RWPE2 (cell line): Measurements from ENCODE around the gene CFAP46.

ENCODE experiments used
- ATAC-seq: fragments of 200-7000 bp; cut with Tn5 transposase; 3 replicates; pipeline ENCODE4 v1.9.1; 2021; ENCODE audit warnings: low read depth
- DNase-seq: peaks from one replicate; pipeline ENCODE4 v3.0.0-alpha.2; 2020; ENCODE audit warnings: low spot score
- H3K27ac ChIP-seq: fragments of 450-650 bp; 2 replicates; pipeline ENCODE4 v1.5.1; 2017; ENCODE audit warnings: mild to moderate bottlenecking; ENCODE audit not compliant: poor library complexity, severe bottlenecking
- H3K27me3 ChIP-seq: fragments of 250-450 bp; sonication (Bioruptor Pico); 2 replicates; pipeline ENCODE4 v1.5.1; 2021; ENCODE audit warnings: mild to moderate bottlenecking, moderate library complexity; ENCODE audit not compliant: insufficient read depth, poor library complexity, severe bottlenecking
- H3K36me3 ChIP-seq: fragments of 250-450 bp; sonication (Bioruptor Pico); 2 replicates; pipeline ENCODE4 v1.5.1; 2020; ENCODE audit warnings: low read depth, mild to moderate bottlenecking, moderate library complexity
- H3K4me1 ChIP-seq: fragments of 250-450 bp; sonication (Bioruptor Pico); 2 replicates; pipeline ENCODE4 v1.5.1; 2021; ENCODE audit warnings: mild to moderate bottlenecking, moderate library complexity; ENCODE audit not compliant: insufficient read depth, poor library complexity, severe bottlenecking
- H3K4me3 ChIP-seq: fragments of 250-450 bp; sonication (Bioruptor Pico); 2 replicates; pipeline ENCODE4 v1.5.1; 2021; ENCODE audit warnings: mild to moderate bottlenecking, moderate library complexity; ENCODE audit not compliant: severe bottlenecking
- H3K9me3 ChIP-seq: fragments of 250-450 bp; sonication (Bioruptor Pico); 2 replicates; pipeline ENCODE4 v1.5.1; 2021; ENCODE audit warnings: mild to moderate bottlenecking, moderate library complexity; ENCODE audit not compliant: severe bottlenecking
- TF ChIP-seq, protein P1 (sequence below): fragments of 450-650 bp; IDR thresholded peaks from one replicate; pipeline ENCODE4 v1.5.1; 2017; ENCODE audit warnings: mild to moderate bottlenecking, moderate library complexity; ENCODE audit not compliant: poor library complexity, severe bottlenecking

CFAP46 gene

DNA sequence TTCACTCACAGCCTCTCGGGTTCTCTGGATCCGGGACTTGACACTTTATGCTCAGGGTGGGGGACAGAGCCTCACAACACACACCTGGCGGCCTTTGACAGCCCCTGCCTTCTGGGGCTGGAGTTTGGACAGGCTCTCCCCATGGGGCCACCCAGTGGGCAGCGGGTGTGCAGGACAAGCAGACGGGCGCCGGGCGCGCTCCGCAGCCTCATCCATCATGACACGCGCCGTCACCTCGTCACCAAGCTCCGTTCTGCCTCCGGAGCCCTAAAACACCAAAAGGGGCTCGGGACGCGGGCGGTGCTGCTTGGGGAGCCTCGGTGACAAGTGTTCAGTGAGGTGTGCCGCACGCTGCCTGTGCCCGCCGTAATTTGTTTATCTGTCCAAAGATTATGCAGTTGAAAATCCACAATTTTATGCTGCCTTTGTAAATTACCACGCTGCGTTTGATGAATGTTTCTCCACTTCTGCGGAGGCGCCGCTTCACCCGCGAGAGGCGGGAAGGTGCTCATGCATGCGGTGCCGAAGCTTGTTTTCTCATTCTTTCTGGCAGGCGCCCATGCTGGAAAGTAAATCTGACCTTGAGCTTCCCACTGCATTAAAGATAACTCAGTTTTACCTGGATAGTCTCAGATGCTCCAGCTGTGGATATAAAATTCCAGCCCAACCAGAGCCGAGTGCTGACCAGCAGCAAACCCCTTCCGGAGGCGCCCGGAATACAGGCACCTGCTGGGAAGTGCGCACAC is 162.6 kb downstream of the CFAP46 start:
- TF ChIP-seq, protein P1, sequence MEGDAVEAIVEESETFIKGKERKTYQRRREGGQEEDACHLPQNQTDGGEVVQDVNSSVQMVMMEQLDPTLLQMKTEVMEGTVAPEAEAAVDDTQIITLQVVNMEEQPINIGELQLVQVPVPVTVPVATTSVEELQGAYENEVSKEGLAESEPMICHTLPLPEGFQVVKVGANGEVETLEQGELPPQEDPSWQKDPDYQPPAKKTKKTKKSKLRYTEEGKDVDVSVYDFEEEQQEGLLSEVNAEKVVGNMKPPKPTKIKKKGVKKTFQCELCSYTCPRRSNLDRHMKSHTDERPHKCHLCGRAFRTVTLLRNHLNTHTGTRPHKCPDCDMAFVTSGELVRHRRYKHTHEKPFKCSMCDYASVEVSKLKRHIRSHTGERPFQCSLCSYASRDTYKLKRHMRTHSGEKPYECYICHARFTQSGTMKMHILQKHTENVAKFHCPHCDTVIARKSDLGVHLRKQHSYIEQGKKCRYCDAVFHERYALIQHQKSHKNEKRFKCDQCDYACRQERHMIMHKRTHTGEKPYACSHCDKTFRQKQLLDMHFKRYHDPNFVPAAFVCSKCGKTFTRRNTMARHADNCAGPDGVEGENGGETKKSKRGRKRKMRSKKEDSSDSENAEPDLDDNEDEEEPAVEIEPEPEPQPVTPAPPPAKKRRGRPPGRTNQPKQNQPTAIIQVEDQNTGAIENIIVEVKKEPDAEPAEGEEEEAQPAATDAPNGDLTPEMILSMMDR: no peak
- H3K27me3 ChIP-seq: peaks cover 14% of the 10 kb centered on the region
- no peak overlapping the region for H3K27ac ChIP-seq
- H3K9me3 ChIP-seq: no peaks in the 10 kb centered on the region
- no peak overlapping the region for H3K4me3 ChIP-seq
- ATAC-seq (no peak), DNase-seq (no peak)
- no peaks in the 10 kb centered on the region for H3K36me3 ChIP-seq
- H3K4me1 ChIP-seq: no peaks in the 10 kb centered on the region

GRCh38 chr10:132777441-132777840 is 164.9 kb downstream of the CFAP46 start:
- H3K36me3 ChIP-seq: no peaks in the 10 kb centered on the region
- H3K27ac ChIP-seq: no peak overlapping the region
- ATAC-seq (no peak), DNase-seq (no peak)
- no peak overlapping the region for H3K4me3 ChIP-seq
- no peaks in the 10 kb centered on the region for H3K4me1 ChIP-seq
- H3K27me3 ChIP-seq: no peaks in the 10 kb centered on the region
- TF ChIP-seq, protein P1: no peak
- H3K9me3 ChIP-seq: no peaks in the 10 kb centered on the region

DNA sequence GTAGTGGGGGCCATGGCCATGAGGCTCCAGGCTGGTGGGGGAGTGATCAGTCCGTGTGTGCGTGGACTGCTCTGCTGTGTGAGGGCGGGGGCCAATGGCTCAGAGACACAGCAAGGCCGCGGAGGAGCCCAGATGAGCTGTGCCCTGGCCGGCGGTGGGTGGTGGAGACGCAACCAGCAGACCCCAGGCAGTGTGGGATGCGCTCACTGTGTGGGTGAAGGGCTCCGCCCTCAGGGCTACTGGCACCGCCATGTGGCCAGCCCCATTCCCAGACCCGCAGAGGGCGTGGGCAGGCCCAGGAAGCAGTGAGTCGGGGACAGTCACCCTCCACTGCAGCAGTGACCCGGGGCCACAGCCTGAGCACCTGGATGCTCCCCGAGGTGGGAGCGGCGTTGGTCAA is 165.5 kb downstream of the CFAP46 start:
- DNase-seq (no peak), ATAC-seq (no peak)
- Histone ChIP-seq H3K4me1 (no peaks in the 10 kb centered on the region), H3K27me3 (no peaks in the 10 kb centered on the region), H3K9me3 (no peaks in the 10 kb centered on the region), H3K27ac (no peak overlapping the region), H3K4me3 (no peak overlapping the region), H3K36me3 (no peaks in the 10 kb centered on the region)
- TF ChIP-seq, protein P1: no peak

DNA sequence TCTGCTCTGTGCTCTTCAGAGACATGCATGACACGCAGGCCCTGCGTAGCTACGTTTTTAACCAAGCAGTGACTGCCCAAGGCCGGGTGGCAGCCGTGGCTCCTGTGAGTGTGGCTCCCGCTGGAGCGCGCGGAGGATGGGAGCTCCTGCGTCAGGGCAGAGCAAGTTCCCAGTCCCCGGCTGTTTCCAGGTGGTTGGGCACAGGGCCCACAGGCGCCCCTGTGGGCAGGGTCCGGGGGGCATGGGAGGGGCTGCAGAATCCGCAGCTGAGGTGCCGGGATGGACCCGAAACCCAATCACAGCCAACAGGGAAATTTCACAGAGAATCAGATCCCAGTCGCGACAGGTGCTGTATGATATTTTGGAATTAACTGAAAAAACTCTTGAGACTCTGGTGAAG is 166.2 kb downstream of the CFAP46 start:
- H3K27me3 ChIP-seq: no peaks in the 10 kb centered on the region
- no peak overlapping the region for H3K27ac ChIP-seq
- no peaks in the 10 kb centered on the region for H3K4me1 ChIP-seq
- TF ChIP-seq, protein P1: no peak
- DNase-seq (no peak), ATAC-seq (no peak)
- H3K36me3 ChIP-seq: no peaks in the 10 kb centered on the region
- H3K4me3 ChIP-seq: no peak overlapping the region
- H3K9me3 ChIP-seq: no peaks in the 10 kb centered on the region
